Right lobe of liver (tissue), 4 donors: ENCODE results near the gene SHF.

Experiments
- POLR2A ChIP-seq: fragments of 450-650 bp; IDR thresholded peaks from one replicate; pipeline ENCODE4 v1.6.1; 2017; ENCODE audit warnings: antibody characterized with exemption, mild to moderate bottlenecking
- TF ChIP-seq, protein P1 (sequence below), 4 donors: fragments of 200-600 bp in 3 of 4; fragments of 450-650 bp in 1 of 4; IDR thresholded peaks; one replicate each; pipeline versions ENCODE4 v1.5.1 to v1.8.0; 2016 to 2022; ENCODE audit warnings: antibody characterized with exemption in 4 of 4, mild to moderate bottlenecking in 2 of 4
- donor health status: DM: no; HTN: no; CAD: no.
- donor health status: DM: no; HTN: no; CAD: no.
- donor health status: DM: no; HTN: yes; CAD: no.

DNA sequence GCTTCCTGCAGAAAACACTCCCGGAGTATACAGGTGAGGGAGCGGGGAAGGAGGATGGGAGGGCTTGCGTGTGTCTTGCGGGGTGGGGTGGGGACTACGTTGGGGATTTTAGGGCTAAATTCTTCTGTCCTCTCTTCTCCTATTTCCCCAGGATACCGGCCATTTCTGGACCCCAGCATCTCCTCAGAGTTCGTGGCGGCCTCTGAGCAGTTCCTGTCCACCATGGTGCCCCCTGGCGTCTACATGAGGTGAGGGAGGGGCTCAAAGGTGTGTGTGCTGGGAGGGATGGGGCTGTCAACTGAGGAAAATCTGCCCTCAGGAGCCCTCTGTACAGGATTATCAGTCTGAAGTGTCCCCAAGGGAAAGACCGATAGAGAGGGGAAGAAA is 51.4 kb downstream of the SHF start:
- TF ChIP-seq, protein P1, sequence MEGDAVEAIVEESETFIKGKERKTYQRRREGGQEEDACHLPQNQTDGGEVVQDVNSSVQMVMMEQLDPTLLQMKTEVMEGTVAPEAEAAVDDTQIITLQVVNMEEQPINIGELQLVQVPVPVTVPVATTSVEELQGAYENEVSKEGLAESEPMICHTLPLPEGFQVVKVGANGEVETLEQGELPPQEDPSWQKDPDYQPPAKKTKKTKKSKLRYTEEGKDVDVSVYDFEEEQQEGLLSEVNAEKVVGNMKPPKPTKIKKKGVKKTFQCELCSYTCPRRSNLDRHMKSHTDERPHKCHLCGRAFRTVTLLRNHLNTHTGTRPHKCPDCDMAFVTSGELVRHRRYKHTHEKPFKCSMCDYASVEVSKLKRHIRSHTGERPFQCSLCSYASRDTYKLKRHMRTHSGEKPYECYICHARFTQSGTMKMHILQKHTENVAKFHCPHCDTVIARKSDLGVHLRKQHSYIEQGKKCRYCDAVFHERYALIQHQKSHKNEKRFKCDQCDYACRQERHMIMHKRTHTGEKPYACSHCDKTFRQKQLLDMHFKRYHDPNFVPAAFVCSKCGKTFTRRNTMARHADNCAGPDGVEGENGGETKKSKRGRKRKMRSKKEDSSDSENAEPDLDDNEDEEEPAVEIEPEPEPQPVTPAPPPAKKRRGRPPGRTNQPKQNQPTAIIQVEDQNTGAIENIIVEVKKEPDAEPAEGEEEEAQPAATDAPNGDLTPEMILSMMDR (IDR thresholded peaks at IDR 0.05) = no peak
- no peak for TF ChIP-seq POLR2A
